SK-N-SH (cell line): Measurements from ENCODE around the gene NSMCE1.

Source experiments
- EZH2phosphoT487 ChIP-seq: fragments of 200-600 bp; sonication (generic); IDR thresholded peaks from 2 replicates; pipeline ENCODE4 v1.6.1; 2017; ENCODE audit warnings: low read depth, mixed run types, mild to moderate bottlenecking, antibody characterized with exemption, moderate library complexity, borderline replicate concordance
- GABPA ChIP-seq: IDR thresholded peaks from 2 replicates; pipeline ENCODE4 v1.4.0; 2012; ENCODE audit warnings: low read depth, mild to moderate bottlenecking
- POLR2AphosphoS5 ChIP-seq: IDR thresholded peaks from 2 replicates; pipeline ENCODE4 v1.6.1; 2012; ENCODE audit warnings: low read depth, low read length
- YY1 ChIP-seq: IDR thresholded peaks from 2 replicates; pipeline ENCODE4 v1.4.0; 2012; ENCODE audit warnings: low read depth, mild to moderate bottlenecking
- TF ChIP-seq, protein P1 (sequence below): fragments of 200-600 bp; sonication (generic); IDR thresholded peaks from 2 replicates; pipeline ENCODE4 v1.6.1; 2017; ENCODE audit warnings: antibody characterized with exemption, mild to moderate bottlenecking, moderate library complexity

GRCh38 chr16:27224271-27224737 lies 44.3 kb downstream of the NSMCE1 start:
- TF ChIP-seq EZH2phosphoT487 (no peak), YY1 (no peak), GABPA (no peak), POLR2AphosphoS5 (no peak)
- TF ChIP-seq, protein P1, sequence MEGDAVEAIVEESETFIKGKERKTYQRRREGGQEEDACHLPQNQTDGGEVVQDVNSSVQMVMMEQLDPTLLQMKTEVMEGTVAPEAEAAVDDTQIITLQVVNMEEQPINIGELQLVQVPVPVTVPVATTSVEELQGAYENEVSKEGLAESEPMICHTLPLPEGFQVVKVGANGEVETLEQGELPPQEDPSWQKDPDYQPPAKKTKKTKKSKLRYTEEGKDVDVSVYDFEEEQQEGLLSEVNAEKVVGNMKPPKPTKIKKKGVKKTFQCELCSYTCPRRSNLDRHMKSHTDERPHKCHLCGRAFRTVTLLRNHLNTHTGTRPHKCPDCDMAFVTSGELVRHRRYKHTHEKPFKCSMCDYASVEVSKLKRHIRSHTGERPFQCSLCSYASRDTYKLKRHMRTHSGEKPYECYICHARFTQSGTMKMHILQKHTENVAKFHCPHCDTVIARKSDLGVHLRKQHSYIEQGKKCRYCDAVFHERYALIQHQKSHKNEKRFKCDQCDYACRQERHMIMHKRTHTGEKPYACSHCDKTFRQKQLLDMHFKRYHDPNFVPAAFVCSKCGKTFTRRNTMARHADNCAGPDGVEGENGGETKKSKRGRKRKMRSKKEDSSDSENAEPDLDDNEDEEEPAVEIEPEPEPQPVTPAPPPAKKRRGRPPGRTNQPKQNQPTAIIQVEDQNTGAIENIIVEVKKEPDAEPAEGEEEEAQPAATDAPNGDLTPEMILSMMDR = no peak
